Activated CD4-positive, alpha-beta T cell treated with anti-CD3 and anti-CD28 coated beads, Interleukin-2, amount 50 U/mL, for 1 hour (primary cell): ENCODE data around the gene MFSD6L.
"Not testable (repeated sequence)": the region's sequence is repeated elsewhere in the genome, so short reads cannot be mapped to it uniquely, and the experiment has no call there.

Source experiments
- DNase-seq: peaks from one replicate; pipeline ENCODE4 v3.0.0-alpha.2; 2020

The MFSD6L gene

DNA sequence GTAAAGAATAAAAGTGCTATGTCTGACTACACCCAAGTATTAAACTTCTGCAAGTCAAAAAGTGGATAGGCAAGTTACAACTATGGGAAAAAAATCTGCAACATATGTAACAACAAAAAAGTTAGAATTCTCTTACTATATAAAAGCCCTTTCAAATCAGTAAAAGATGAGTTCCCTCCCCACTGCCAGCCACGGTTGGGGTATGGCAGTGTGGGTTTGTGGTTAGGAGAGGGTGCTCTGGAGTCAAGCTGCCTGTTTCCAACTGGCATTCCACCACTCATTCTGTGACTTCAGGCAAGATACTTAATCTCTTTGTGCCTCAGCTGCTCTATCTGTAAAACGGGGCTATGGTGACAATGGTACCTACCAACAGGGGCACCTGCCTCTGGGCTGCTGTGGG is 26.6 kb upstream of the MFSD6L start:
- no peak for DNase-seq

DNA sequence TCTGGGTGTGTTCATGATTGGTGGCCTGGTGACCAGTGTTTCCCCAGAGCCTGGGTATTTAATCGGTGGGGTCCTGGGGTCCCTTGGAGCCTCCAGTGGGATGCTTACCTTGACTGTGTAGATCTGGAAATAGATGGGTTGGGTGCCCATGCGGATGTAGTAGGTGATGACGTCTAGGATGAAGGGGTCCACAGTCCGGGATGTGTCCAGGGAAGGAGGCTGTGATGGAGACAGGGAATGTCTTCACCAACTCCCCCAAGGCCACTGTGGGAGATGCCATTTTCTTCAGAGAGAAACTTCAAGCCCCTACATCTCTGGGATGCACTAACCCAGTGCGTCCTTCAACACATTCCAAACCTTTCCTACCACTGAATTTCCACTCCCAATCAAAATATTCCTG is 24.1 kb upstream of the MFSD6L start:
- no peak for DNase-seq

- DNase-seq: no peak
Measured at GRCh38 chr17:8822401-8823035, 23.4 kb upstream of the MFSD6L start.

GRCh38 chr17:8821446-8822105 is 22.4 kb upstream of the MFSD6L start:
- DNase-seq: no peak

DNA sequence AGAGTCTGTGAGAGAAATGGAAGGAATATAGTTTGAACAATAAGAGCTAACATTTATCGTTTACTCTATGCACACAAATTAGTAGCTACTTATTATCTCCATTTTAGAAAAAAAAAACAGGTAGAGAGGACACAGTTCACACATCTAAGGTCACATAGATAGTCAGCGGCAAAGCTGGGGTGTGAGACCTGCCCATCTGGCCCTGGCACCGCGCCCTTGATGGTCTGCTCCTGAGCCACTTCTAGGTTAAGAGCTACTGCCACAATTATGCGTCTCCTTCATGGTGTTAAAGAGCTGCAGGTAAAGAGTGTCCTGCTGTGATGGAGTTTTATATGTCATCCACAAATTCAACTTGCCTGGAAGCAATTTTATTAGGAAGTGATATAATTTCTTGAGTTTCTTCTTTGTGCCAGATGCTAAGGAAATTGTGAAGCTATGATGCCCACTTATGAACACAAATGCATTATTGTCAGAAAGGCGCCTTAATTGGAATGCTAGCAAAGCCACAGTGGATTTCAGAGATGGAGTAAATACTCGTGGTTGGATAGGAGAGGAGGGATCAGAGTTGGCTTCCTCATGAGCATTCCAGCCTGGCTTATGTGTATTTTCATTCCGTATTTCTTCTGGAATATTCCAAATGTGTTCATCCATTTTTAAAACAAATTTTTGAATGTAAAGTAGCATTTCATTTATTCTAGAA is 21.3 kb upstream of the MFSD6L start:
- DNase-seq: no peak

GRCh38 chr17:8818654-8819330 is 19.6 kb upstream of the MFSD6L start:
- no peak for DNase-seq

DNA sequence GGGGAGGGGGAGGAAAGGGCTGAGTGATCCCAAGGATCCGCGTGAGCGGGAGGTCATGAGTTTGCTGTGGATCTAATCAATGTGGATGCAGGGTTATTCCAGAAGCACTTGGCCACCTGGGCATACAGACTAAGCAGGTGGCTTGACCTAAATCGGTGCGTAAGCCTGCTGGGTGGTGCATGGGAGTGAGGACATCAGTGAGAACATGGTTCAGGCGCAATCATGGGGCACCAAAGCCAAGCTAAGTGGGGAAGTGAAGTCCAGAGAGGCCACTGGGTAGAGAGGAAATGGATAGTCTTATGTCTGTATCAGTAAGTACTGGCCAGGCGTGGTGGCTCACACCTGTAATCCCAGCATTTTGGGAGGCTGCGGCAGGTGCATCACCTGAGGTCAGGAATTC is 18.9 kb upstream of the MFSD6L start:
- no peak for DNase-seq

GRCh38 chr17:8806926-8807550 is 7.9 kb upstream of the MFSD6L start:
- no peak for DNase-seq

- DNase-seq: no peak
Measured at GRCh38 chr17:8806253-8806925, 7.2 kb upstream of the MFSD6L start.

GRCh38 chr17:8805396-8805795 is 6.2 kb upstream of the MFSD6L start:
- not testable (repeated sequence) for DNase-seq

GRCh38 chr17:8803531-8804420 is 4.6 kb upstream of the MFSD6L start:
- DNase-seq: no peak

- DNase-seq: no peak
Measured at GRCh38 chr17:8801135-8801840, 2.1 kb upstream of the MFSD6L start.

DNA sequence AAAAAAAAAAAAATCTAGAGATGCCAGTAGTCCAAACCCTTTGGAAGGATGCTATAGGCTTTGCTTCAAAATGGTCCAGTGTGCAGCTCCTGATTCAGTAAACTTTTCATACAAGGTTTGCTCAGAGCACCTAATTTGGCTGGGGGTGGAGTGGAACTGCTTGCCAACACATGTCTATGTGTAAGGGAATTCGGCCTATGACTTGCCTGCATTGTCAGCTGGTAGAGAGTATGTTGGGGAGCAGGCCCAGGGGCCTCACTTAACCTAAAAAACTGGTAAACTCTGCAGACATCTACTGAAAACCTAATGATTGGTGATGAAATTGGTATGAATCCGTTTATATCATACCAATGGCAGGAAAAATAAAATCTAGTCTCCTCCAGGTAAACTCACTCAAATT is 1.5 kb upstream of the MFSD6L start:
- DNase-seq: no peak

DNA sequence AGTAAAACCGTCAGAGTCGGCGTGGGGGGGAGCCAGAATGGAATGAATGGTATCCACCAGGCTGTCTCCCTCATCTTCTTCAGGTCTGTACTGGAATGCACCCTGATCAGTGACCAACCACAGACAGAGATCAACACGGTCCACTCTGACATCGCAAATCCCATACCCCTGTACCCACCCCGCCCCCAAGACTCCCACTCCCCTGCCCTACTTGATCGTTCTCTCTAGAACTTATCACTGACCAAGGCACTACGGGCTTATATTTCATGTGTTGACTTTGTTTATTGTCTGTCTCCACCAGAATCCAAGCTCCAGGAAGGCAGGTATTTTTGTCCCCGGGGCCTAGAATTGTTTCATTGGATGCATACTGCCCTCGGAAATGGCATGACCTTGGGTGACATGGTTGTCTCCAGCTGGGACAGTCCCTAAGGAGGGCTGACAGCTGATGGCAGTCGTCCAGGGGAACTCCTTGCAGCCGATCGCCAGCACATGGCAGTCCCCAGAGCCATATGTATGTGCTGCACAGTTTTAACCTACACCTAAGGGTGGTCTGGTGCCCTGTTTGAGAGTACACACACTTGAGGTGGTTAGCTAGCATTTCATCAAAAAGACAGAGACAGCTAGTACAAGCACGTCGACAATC is 526 bp upstream of the MFSD6L start:
- no peak for DNase-seq

GRCh38 chr17:8798176-8798845 is 854 bp downstream of the MFSD6L start:
- no peak for DNase-seq

- no peak for DNase-seq
Measured at GRCh38 chr17:8797621-8798175, 1.5 kb downstream of the MFSD6L start.

DNA sequence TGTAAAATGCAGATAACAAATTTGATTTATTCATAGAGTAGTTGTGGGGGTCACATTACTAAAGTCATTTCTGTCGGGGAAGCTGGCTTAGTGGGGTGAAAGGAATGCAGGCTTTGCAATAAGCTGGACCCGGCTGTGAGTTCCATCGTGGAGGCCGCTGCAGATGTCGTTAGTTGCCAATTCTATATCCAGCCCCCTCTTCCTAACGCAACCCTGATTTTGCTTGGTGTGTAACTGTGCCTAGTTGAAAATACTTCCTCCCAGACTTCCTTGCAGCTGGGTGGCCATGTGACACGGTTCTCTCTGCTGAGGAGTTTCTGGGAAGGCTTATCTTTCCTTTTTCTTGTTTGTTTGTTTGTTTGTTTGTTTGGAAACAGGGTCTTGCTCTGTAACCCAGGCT is 4.5 kb downstream of the MFSD6L start:
- DNase-seq: no peak

GRCh38 chr17:8793649-8794048 is 5.5 kb downstream of the MFSD6L start:
- DNase-seq: no peak

DNA sequence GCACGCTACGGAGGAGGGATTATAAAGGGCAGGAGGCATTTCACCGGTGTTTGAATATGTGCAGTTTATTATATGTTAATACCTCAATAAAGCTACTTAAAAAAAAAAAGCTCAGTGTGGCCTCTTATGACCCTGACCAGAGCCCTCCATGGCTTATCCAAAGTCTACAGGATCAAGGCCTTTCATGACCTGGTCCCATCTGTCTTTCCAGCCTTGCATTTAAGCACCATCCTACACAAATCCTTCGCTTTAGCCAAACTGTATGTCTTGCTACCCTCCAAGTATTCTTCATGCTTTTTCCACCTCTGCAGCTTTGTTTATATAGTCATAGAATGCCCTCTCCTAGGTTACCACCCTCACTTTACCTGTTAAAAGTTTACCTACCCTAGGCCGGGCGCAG is 6.5 kb downstream of the MFSD6L start:
- no peak for DNase-seq

- DNase-seq: no peak
Measured at GRCh38 chr17:8791910-8792270, 7.3 kb downstream of the MFSD6L start.
